ENCODE results near the gene PPM1L. TPM values are rescaled to one million over a fixed set of nuclear protein-coding genes. Genes with fewer than 3 reads are reported as not detected.

PPM1L gene
- total and polyA plus RNA-seq, 10 of the 15 experiments (the other 5 are each of a cell fraction or from before 2014, with no cell fraction given), result under 0.01 to 0.33 (median 0.06) TPM; not detected in 1

DNA sequence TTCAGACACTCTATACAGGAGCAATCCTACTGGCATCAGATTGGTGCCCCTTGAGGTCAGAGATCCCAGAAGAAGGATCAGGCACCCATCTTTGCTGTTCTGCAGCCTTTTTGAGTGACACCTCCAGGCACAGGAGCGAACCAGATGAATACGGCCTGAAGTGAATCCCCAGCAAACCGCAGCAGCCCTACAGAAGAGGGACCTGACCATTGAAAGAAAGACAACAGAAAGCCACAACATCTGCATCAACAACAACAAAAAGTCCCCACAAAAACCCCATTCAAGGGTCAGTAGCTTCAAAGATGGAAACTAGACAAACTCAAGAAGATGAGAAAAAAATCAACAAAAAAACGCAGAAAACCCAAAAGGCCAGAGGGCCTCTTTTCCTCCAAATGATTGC is 130.4 kb downstream of the PPM1L start (continued):
- TF ChIP-seq, protein P1, sequence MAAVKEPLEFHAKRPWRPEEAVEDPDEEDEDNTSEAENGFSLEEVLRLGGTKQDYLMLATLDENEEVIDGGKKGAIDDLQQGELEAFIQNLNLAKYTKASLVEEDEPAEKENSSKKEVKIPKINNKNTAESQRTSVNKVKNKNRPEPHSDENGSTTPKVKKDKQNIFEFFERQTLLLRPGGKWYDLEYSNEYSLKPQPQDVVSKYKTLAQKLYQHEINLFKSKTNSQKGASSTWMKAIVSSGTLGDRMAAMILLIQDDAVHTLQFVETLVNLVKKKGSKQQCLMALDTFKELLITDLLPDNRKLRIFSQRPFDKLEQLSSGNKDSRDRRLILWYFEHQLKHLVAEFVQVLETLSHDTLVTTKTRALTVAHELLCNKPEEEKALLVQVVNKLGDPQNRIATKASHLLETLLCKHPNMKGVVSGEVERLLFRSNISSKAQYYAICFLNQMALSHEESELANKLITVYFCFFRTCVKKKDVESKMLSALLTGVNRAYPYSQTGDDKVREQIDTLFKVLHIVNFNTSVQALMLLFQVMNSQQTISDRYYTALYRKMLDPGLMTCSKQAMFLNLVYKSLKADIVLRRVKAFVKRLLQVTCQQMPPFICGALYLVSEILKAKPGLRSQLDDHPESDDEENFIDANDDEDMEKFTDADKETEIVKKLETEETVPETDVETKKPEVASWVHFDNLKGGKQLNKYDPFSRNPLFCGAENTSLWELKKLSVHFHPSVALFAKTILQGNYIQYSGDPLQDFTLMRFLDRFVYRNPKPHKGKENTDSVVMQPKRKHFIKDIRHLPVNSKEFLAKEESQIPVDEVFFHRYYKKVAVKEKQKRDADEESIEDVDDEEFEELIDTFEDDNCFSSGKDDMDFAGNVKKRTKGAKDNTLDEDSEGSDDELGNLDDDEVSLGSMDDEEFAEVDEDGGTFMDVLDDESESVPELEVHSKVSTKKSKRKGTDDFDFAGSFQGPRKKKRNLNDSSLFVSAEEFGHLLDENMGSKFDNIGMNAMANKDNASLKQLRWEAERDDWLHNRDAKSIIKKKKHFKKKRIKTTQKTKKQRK (IDR thresholded peaks at IDR 0.05; ENCODE audit: low read depth, low read length), result no peak
- TF ChIP-seq SMAD1 (IDR thresholded peaks at IDR 0.05; ENCODE audit: low read depth, partially characterized antibody), result no peak
- TF ChIP-seq FOXM1 (IDR thresholded peaks at IDR 0.05; ENCODE audit: low read depth, low read length), result peak; percentile 86; the same call in 1 of the 2 replicates
- peak; percentile 79; the same call in 2 of the 3 replicates for TF ChIP-seq POU2F2 (IDR thresholded peaks at IDR 0.05; ENCODE audit: borderline replicate concordance, low read depth, low read length)
- TF ChIP-seq, protein P2, sequence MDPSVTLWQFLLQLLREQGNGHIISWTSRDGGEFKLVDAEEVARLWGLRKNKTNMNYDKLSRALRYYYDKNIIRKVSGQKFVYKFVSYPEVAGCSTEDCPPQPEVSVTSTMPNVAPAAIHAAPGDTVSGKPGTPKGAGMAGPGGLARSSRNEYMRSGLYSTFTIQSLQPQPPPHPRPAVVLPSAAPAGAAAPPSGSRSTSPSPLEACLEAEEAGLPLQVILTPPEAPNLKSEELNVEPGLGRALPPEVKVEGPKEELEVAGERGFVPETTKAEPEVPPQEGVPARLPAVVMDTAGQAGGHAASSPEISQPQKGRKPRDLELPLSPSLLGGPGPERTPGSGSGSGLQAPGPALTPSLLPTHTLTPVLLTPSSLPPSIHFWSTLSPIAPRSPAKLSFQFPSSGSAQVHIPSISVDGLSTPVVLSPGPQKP (IDR thresholded peaks at IDR 0.05; ENCODE audit: low read depth, low read length), result no peak
- TF ChIP-seq, protein P3, sequence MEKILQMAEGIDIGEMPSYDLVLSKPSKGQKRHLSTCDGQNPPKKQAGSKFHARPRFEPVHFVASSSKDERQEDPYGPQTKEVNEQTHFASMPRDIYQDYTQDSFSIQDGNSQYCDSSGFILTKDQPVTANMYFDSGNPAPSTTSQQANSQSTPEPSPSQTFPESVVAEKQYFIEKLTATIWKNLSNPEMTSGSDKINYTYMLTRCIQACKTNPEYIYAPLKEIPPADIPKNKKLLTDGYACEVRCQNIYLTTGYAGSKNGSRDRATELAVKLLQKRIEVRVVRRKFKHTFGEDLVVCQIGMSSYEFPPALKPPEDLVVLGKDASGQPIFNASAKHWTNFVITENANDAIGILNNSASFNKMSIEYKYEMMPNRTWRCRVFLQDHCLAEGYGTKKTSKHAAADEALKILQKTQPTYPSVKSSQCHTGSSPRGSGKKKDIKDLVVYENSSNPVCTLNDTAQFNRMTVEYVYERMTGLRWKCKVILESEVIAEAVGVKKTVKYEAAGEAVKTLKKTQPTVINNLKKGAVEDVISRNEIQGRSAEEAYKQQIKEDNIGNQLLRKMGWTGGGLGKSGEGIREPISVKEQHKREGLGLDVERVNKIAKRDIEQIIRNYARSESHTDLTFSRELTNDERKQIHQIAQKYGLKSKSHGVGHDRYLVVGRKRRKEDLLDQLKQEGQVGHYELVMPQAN (conservative IDR thresholded peaks at IDR 0.05), result no peak
- no peak for TF ChIP-seq EZH2 (IDR thresholded peaks at IDR 0.05; ENCODE audit: borderline replicate concordance, control insufficient read depth, low read depth, low read length)
- TF ChIP-seq, protein P4, sequence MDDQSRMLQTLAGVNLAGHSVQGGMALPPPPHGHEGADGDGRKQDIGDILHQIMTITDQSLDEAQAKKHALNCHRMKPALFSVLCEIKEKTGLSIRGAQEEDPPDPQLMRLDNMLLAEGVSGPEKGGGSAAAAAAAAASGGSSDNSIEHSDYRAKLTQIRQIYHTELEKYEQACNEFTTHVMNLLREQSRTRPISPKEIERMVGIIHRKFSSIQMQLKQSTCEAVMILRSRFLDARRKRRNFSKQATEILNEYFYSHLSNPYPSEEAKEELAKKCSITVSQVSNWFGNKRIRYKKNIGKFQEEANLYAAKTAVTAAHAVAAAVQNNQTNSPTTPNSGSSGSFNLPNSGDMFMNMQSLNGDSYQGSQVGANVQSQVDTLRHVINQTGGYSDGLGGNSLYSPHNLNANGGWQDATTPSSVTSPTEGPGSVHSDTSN (IDR thresholded peaks at IDR 0.05; ENCODE audit: insufficient replicate concordance, low read depth, low read length), result peak; percentile 90
- no peak for TF ChIP-seq RFX5 (IDR thresholded peaks at IDR 0.05; ENCODE audit: low read depth, low read length)
- TF ChIP-seq RELA (IDR thresholded peaks at IDR 0.05; ENCODE audit: borderline replicate concordance, partially characterized antibody), result peak; percentile 82
- TF ChIP-seq SIX5 (IDR thresholded peaks at IDR 0.05; ENCODE audit: low read depth, low read length, severe bottlenecking), result no peak
- TF ChIP-seq RAD21 (IDR thresholded peaks at IDR 0.05; ENCODE audit: insufficient read depth, low read depth, low read length), result no peak
- TF ChIP-seq, protein P5, sequence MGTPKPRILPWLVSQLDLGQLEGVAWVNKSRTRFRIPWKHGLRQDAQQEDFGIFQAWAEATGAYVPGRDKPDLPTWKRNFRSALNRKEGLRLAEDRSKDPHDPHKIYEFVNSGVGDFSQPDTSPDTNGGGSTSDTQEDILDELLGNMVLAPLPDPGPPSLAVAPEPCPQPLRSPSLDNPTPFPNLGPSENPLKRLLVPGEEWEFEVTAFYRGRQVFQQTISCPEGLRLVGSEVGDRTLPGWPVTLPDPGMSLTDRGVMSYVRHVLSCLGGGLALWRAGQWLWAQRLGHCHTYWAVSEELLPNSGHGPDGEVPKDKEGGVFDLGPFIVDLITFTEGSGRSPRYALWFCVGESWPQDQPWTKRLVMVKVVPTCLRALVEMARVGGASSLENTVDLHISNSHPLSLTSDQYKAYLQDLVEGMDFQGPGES (IDR thresholded peaks at IDR 0.05), result no peak
- TF ChIP-seq ZNF24 (IDR thresholded peaks at IDR 0.05), result no peak
- TF ChIP-seq NFYB (IDR thresholded peaks at IDR 0.05; ENCODE audit: insufficient read depth, low read depth, low read length), result no peak
- no peak for TF ChIP-seq PAX8 (IDR thresholded peaks at IDR 0.05)
- no peak for TF ChIP-seq KDM1A (IDR thresholded peaks at IDR 0.05; ENCODE audit: borderline replicate concordance)
- TF ChIP-seq, protein P6, sequence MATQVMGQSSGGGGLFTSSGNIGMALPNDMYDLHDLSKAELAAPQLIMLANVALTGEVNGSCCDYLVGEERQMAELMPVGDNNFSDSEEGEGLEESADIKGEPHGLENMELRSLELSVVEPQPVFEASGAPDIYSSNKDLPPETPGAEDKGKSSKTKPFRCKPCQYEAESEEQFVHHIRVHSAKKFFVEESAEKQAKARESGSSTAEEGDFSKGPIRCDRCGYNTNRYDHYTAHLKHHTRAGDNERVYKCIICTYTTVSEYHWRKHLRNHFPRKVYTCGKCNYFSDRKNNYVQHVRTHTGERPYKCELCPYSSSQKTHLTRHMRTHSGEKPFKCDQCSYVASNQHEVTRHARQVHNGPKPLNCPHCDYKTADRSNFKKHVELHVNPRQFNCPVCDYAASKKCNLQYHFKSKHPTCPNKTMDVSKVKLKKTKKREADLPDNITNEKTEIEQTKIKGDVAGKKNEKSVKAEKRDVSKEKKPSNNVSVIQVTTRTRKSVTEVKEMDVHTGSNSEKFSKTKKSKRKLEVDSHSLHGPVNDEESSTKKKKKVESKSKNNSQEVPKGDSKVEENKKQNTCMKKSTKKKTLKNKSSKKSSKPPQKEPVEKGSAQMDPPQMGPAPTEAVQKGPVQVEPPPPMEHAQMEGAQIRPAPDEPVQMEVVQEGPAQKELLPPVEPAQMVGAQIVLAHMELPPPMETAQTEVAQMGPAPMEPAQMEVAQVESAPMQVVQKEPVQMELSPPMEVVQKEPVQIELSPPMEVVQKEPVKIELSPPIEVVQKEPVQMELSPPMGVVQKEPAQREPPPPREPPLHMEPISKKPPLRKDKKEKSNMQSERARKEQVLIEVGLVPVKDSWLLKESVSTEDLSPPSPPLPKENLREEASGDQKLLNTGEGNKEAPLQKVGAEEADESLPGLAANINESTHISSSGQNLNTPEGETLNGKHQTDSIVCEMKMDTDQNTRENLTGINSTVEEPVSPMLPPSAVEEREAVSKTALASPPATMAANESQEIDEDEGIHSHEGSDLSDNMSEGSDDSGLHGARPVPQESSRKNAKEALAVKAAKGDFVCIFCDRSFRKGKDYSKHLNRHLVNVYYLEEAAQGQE (IDR thresholded peaks at IDR 0.05; ENCODE audit: low read depth, low read length), result no peak

Data from GM12878 (cell line).